Caco-2 (cell line): ENCODE data around the gene ATP11C. TPM values are rescaled to one million over a fixed set of nuclear protein-coding genes. Genes with fewer than 3 reads are reported as not detected.

Experiments used
- BruUV-seq: library from RNA; stranded (reverse); fragments of 400-500 nt; replicated peaks from 2 replicates; lab custom pipeline; 2021; lab: Mats Ljungman, UMichigan
- CTCF ChIA-PET: fragments of 300-600 bp; sonication (Branson Sonifier 250); formaldehyde crosslinking; loops from one replicate; lab custom pipeline; 2022; ENCODE audit warnings: antibody characterized with exemption; lab: Charles Lee
- POLR2A ChIA-PET: fragments of 300-600 bp; sonication (Branson Sonifier 250); formaldehyde crosslinking; loops from one replicate; lab custom pipeline; 2022; ENCODE audit warnings: antibody characterized with exemption; lab: Charles Lee
- DNase-seq, 2 experiments: peaks; one replicate each; pipeline versions ENCODE4 v3.0.0 to v3.0.0-alpha.2; 2020 to 2022
- H3K27me3 ChIP-seq: replicated peaks from 2 replicates; pipeline ENCODE4 v1.6.0; 2011; ENCODE audit warnings: low read length; ENCODE audit not compliant: control insufficient read depth, insufficient read depth
- H3K36me3 ChIP-seq: 2 replicates; pipeline ENCODE4 v1.5.1; 2011; ENCODE audit warnings: low read length; ENCODE audit not compliant: control insufficient read depth, insufficient read depth
- H3K4me1 ChIP-seq: fragments of 250-450 bp; sonication (Bioruptor Pico); 2 replicates; pipeline ENCODE4 v1.5.1; 2020; ENCODE audit warnings: mild to moderate bottlenecking
- H3K4me3 ChIP-seq: 2 replicates; pipeline ENCODE4 v1.5.1; 2011; ENCODE audit warnings: low read depth, mild to moderate bottlenecking, control low read depth, low read length
- H3K9me3 ChIP-seq: fragments of 250-450 bp; sonication (Bioruptor Pico); 2 replicates; pipeline ENCODE4 v1.5.1; 2020; ENCODE audit warnings: mild to moderate bottlenecking, moderate library complexity
- H3K27ac Mint-ChIP-seq: one replicate; pipeline ENCODE4 v1.8.0; 2022; ENCODE audit warnings: mixed read lengths; ENCODE audit not compliant: unreplicated experiment
- H3K27me3 Mint-ChIP-seq: one replicate; pipeline ENCODE4 v1.8.0; 2022; ENCODE audit warnings: mixed read lengths; ENCODE audit not compliant: insufficient read depth, unreplicated experiment
- H3K36me3 Mint-ChIP-seq: one replicate; pipeline ENCODE4 v1.8.0; 2022; ENCODE audit warnings: mild to moderate bottlenecking, mixed read lengths; ENCODE audit not compliant: insufficient read depth, unreplicated experiment
- H3K4me1 Mint-ChIP-seq: one replicate; pipeline ENCODE4 v1.8.0; 2022; ENCODE audit warnings: low read depth, mixed read lengths; ENCODE audit not compliant: unreplicated experiment
- H3K4me3 Mint-ChIP-seq: one replicate; pipeline ENCODE4 v1.8.0; 2022; ENCODE audit warnings: mild to moderate bottlenecking, moderate library complexity, mixed read lengths; ENCODE audit not compliant: unreplicated experiment
- H3K9me3 Mint-ChIP-seq: one replicate; pipeline ENCODE4 v1.8.0; 2022; ENCODE audit warnings: mixed read lengths; ENCODE audit not compliant: unreplicated experiment
- CTCF ChIP-seq, 2 experiments: fragments of 200-600 bp in 1 of 2; IDR thresholded peaks; 1 replicate in 1 of 2; 2 replicates in 1 of 2; pipeline versions ENCODE4 v1.5.1 to v1.8.0; 2011 to 2022; ENCODE audit warnings: antibody characterized with exemption in 1 of 2, control low read depth in 1 of 2, inconsistent platforms in 1 of 2, low read depth in 1 of 2, low read length in 1 of 2, mild to moderate bottlenecking in 1 of 2, moderate library complexity in 1 of 2; ENCODE audit not compliant: insufficient read depth in 1 of 2, severe bottlenecking in 1 of 2, unreplicated experiment in 1 of 2
- intact Hi-C: fragments of 100-400 bp; cut with micrococcal nuclease; formaldehyde crosslinking; loops from one replicate; pipeline ENCODE4 v1.10.0; 2022; ENCODE audit not compliant: unreplicated experiment
- total RNA-seq: library from RNA; stranded (reverse); gene quantifications from 2 replicates; pipeline ENCODE4 v1.2.3, GENCODE V29; 2022

The ATP11C gene
- total RNA-seq, 1 experiment from 2014 or later: 12.2 TPM

- Histone ChIP-seq H3K36me3 (no peaks in the 10 kb centered on the region), H3K9me3 (no peaks in the 10 kb centered on the region), H3K4me3 (no peak overlapping the region), H3K27me3 (no peaks in the 10 kb centered on the region), H3K4me1 (no peaks in the 10 kb centered on the region)
- Mint-ChIP-seq H3K27me3 (no peaks in the 10 kb centered on the region), H3K4me3 (no peak overlapping the region), H3K27ac (no peak overlapping the region), H3K36me3 (no peaks in the 10 kb centered on the region), H3K4me1 (no peaks in the 10 kb centered on the region), H3K9me3 (no peaks in the 10 kb centered on the region)
- no peak for DNase-seq
- no peak for TF ChIP-seq CTCF (IDR thresholded peaks at IDR 0.05; ENCODE audit: insufficient read depth in 1 of 2, low read depth in 1 of 2, low read length in 1 of 2, severe bottlenecking in 1 of 2, unreplicated experiment in 1 of 2)
- intact Hi-C loops: no loop called here
- no TSS peak for BruUV-seq
- POLR2A ChIA-PET: no interaction called here
- CTCF ChIA-PET: no interaction called here
These were observed 104.0 kb downstream of the ATP11C start for GRCh38 chrX:139828830-139829229.

- Mint-ChIP-seq H3K4me3 (no peak overlapping the region), H3K27me3 (no peaks in the 10 kb centered on the region), H3K4me1 (no peaks in the 10 kb centered on the region), H3K27ac (no peak overlapping the region), H3K9me3 (no peaks in the 10 kb centered on the region), H3K36me3 (no peaks in the 10 kb centered on the region)
- H3K4me1 ChIP-seq: no peaks in the 10 kb centered on the region
- H3K4me3 ChIP-seq: no peak overlapping the region
- ChIA-PET CTCF (no interaction called here), POLR2A (no interaction called here)
- no peak for DNase-seq
- no peaks in the 10 kb centered on the region for H3K36me3 ChIP-seq
- no peaks in the 10 kb centered on the region for H3K9me3 ChIP-seq
- no peak for TF ChIP-seq CTCF (IDR thresholded peaks at IDR 0.05; ENCODE audit: insufficient read depth in 1 of 2, low read depth in 1 of 2, low read length in 1 of 2, severe bottlenecking in 1 of 2, unreplicated experiment in 1 of 2)
- intact Hi-C loops: no loop called here
- H3K27me3 ChIP-seq: no peaks in the 10 kb centered on the region
- no TSS peak for BruUV-seq
These were observed 104.8 kb downstream of the ATP11C start for GRCh38 chrX:139828033-139828432.

- H3K4me3 Mint-ChIP-seq: no peak overlapping the region
- no TSS peak for BruUV-seq
- H3K4me1 ChIP-seq: no peaks in the 10 kb centered on the region
- no peak overlapping the region for H3K4me3 ChIP-seq
- intact Hi-C loops: no loop called here
- TF ChIP-seq CTCF (IDR thresholded peaks at IDR 0.05; ENCODE audit: insufficient read depth in 1 of 2, low read depth in 1 of 2, low read length in 1 of 2, severe bottlenecking in 1 of 2, unreplicated experiment in 1 of 2): no peak
- H3K27ac Mint-ChIP-seq: no peak overlapping the region
- POLR2A ChIA-PET: no interaction called here
- no peaks in the 10 kb centered on the region for H3K27me3 Mint-ChIP-seq
- no peaks in the 10 kb centered on the region for H3K9me3 Mint-ChIP-seq
- no peak for DNase-seq
- no peaks in the 10 kb centered on the region for H3K36me3 ChIP-seq
- H3K9me3 ChIP-seq: no peaks in the 10 kb centered on the region
- no peaks in the 10 kb centered on the region for H3K4me1 Mint-ChIP-seq
- H3K36me3 Mint-ChIP-seq: no peaks in the 10 kb centered on the region
- CTCF ChIA-PET: no interaction called here
- no peaks in the 10 kb centered on the region for H3K27me3 ChIP-seq
These were observed 106.5 kb downstream of the ATP11C start for GRCh38 chrX:139826065-139827044.
